H1 (cell line): Measurements from ENCODE around the gene HOXB9. TPM values are rescaled to one million over a fixed set of nuclear protein-coding genes. Genes with fewer than 3 reads are reported as not detected.

ENCODE experiments used
- CTCF ChIA-PET: fragments of 300-600 bp; sonication (Branson Sonifier 250); formaldehyde crosslinking; loops from one replicate; lab custom pipeline; 2021; ENCODE audit not compliant: partially characterized antibody; lab: Charles Lee
- POLR2A ChIA-PET: fragments of 300-600 bp; sonication (Branson Sonifier 250); formaldehyde crosslinking; loops from one replicate; lab custom pipeline; 2021; ENCODE audit warnings: inconsistent platforms; ENCODE audit not compliant: partially characterized antibody; lab: Charles Lee
- DNase-seq, 2 experiments: peaks; one replicate each; pipeline versions ENCODE4 v3.0.0 to v3.0.0-alpha.2; 2010 to 2022; ENCODE audit warnings: low spot score in 2 of 2, low read depth in 1 of 2, mixed read lengths in 1 of 2
- FAIRE-seq: peaks from 2 replicates; lab custom pipeline; 2011; peaks lifted over from hg19 to GRCh38; lab: Jason Lieb, UNC
- H2AFZ ChIP-seq: 2 replicates; pipeline ENCODE4 v1.8.1; 2012; ENCODE audit warnings: low read length, inconsistent platforms
- H2AK5ac ChIP-seq: 2 replicates; pipeline ENCODE4 v1.6.1; 2013; ENCODE audit warnings: low read depth, low read length
- H2BK120ac ChIP-seq: replicated peaks from 2 replicates; pipeline ENCODE3; 2013; ENCODE audit warnings: low read depth, low read length, inconsistent platforms
- H2BK12ac ChIP-seq: 2 replicates; pipeline ENCODE4 v1.6.1; 2013; ENCODE audit warnings: low read depth, low read length
- H2BK15ac ChIP-seq: 2 replicates; pipeline ENCODE4 v1.6.1; 2013; ENCODE audit warnings: low read length
- H2BK20ac ChIP-seq: 2 replicates; pipeline ENCODE4 v1.6.1; 2013; ENCODE audit warnings: low read length
- H2BK5ac ChIP-seq: 2 replicates; pipeline ENCODE4 v1.6.1; 2013; ENCODE audit warnings: low read depth, low read length
- H3K14ac ChIP-seq: 2 replicates; pipeline ENCODE4 v1.6.1; 2013; ENCODE audit warnings: inconsistent platforms; ENCODE audit not compliant: insufficient read length
- H3K18ac ChIP-seq: 2 replicates; pipeline ENCODE4 v1.6.1; 2013; ENCODE audit warnings: low read length; ENCODE audit errors: extremely low read depth
- H3K23ac ChIP-seq: 2 replicates; pipeline ENCODE4 v1.6.1; 2013; ENCODE audit warnings: inconsistent platforms; ENCODE audit not compliant: insufficient read length
- H3K23me2 ChIP-seq: 2 replicates; pipeline ENCODE4 v1.6.1; 2013; ENCODE audit warnings: low read depth, low read length
- H3K27ac ChIP-seq: 2 replicates; pipeline ENCODE4 v1.6.1; 2011; ENCODE audit warnings: low read depth, low read length, inconsistent platforms
- H3K27me3 ChIP-seq, 4 experiments: replicated peaks in 1 of 4; 1 replicate in 1 of 4; 2 replicates in 3 of 4; pipeline versions ENCODE4 v1.6.1 to v1.8.1; 2011 to 2013; ENCODE audit warnings: low read length in 3 of 4, mild to moderate bottlenecking in 3 of 4, inconsistent platforms in 2 of 4, mixed read lengths in 2 of 4, moderate library complexity in 1 of 4; ENCODE audit not compliant: control insufficient read depth in 3 of 4, insufficient read depth in 3 of 4; ENCODE audit errors: extremely low read depth in 1 of 4
- H3K36me3 ChIP-seq, 4 experiments: 2 replicates each; pipeline versions ENCODE4 v1.6.1 to v1.8.1; 2011 to 2013; ENCODE audit warnings: mild to moderate bottlenecking in 4 of 4, low read length in 3 of 4, moderate library complexity in 2 of 4, control low read depth in 1 of 4, inconsistent platforms in 1 of 4; ENCODE audit not compliant: insufficient read depth in 4 of 4, control insufficient read depth in 2 of 4
- H3K4ac ChIP-seq: replicated peaks from 2 replicates; pipeline ENCODE3; 2013; ENCODE audit warnings: low read length, low read depth, mixed read lengths, inconsistent platforms; ENCODE audit not compliant: insufficient read length
- H3K4me1 ChIP-seq, 4 experiments: replicated peaks in 1 of 4; 1 replicate in 1 of 4; 2 replicates in 3 of 4; pipeline versions ENCODE4 v1.6.1 to v1.8.1; 2011 to 2013; ENCODE audit warnings: low read length in 3 of 4, inconsistent platforms in 2 of 4, mixed read lengths in 1 of 4; ENCODE audit not compliant: insufficient read depth in 4 of 4, control insufficient read depth in 3 of 4
- H3K4me2 ChIP-seq, 2 experiments: 2 replicates each; pipeline versions ENCODE4 v1.6.1 to v1.8.1; 2011 to 2013; ENCODE audit warnings: low read depth in 2 of 2, low read length in 2 of 2, control low read depth in 1 of 2, inconsistent platforms in 1 of 2, mild to moderate bottlenecking in 1 of 2; ENCODE audit not compliant: insufficient read depth in 1 of 2
- H3K4me3 ChIP-seq, 4 experiments: fragments of 200-600, 300-600 bp in 1 of 4; sonication (generic), shearing (Covaris generic), sonication (Bioruptor Twin) in 1 of 4; 2 replicates each; pipeline versions ENCODE4 v1.5.1 to v1.8.1; 2011 to 2016; ENCODE audit warnings: low read length in 4 of 4, low read depth in 3 of 4, control low read depth in 2 of 4, inconsistent platforms in 2 of 4, mild to moderate bottlenecking in 2 of 4, mixed read lengths in 1 of 4, moderate library complexity in 1 of 4; ENCODE audit not compliant: insufficient read depth in 2 of 4; ENCODE audit errors: extremely low read depth in 1 of 4
- H3K56ac ChIP-seq: replicated peaks from 2 replicates; pipeline ENCODE3; 2013; ENCODE audit warnings: low read depth, mild to moderate bottlenecking, mixed read lengths, low read length, inconsistent platforms; ENCODE audit not compliant: insufficient read length
- H3K79me1 ChIP-seq: 2 replicates; pipeline ENCODE4 v1.6.1; 2013; ENCODE audit warnings: low read depth, low read length, control low read depth
- H3K79me2 ChIP-seq, 2 experiments: 2 replicates each; pipeline versions ENCODE4 v1.6.1 to v1.8.1; 2012 to 2013; ENCODE audit warnings: low read length in 2 of 2, mild to moderate bottlenecking in 2 of 2, inconsistent platforms in 1 of 2; ENCODE audit not compliant: insufficient read depth in 2 of 2, control insufficient read depth in 1 of 2
- H3K9ac ChIP-seq, 4 experiments: replicated peaks in 1 of 4; 1 replicate in 1 of 4; 2 replicates in 3 of 4; pipeline versions ENCODE4 v1.6.1 to v1.8.1; 2011 to 2013; ENCODE audit warnings: low read depth in 3 of 4, low read length in 3 of 4, control low read depth in 2 of 4, mild to moderate bottlenecking in 2 of 4, moderate library complexity in 2 of 4, inconsistent platforms in 1 of 4; ENCODE audit errors: extremely low read depth in 1 of 4
- H3K9me3 ChIP-seq, 2 experiments: 2 replicates each; pipeline versions ENCODE4 v1.6.1 to v1.8.1; 2012 to 2013; ENCODE audit warnings: mild to moderate bottlenecking in 2 of 2, moderate library complexity in 2 of 2, control low read depth in 1 of 2, inconsistent platforms in 1 of 2, low read depth in 1 of 2, low read length in 1 of 2, mixed read lengths in 1 of 2; ENCODE audit not compliant: insufficient read depth in 2 of 2
- H4K20me1 ChIP-seq, 2 experiments: replicated peaks in 1 of 2; 2 replicates each; pipeline versions ENCODE3 to v1.8.1; 2011 to 2013; ENCODE audit warnings: inconsistent platforms in 2 of 2, low read length in 2 of 2, mild to moderate bottlenecking in 1 of 2; ENCODE audit not compliant: insufficient read depth in 2 of 2, control insufficient read depth in 1 of 2
- H4K5ac ChIP-seq: 2 replicates; pipeline ENCODE4 v1.6.1; 2013; ENCODE audit warnings: low read length, low read depth, mixed read lengths, inconsistent platforms; ENCODE audit not compliant: insufficient read length
- H4K8ac ChIP-seq: 2 replicates; pipeline ENCODE4 v1.8.0; 2013; ENCODE audit warnings: mild to moderate bottlenecking, moderate library complexity, low read length, inconsistent platforms; ENCODE audit not compliant: insufficient read depth; ENCODE audit errors: extremely low read depth
- H4K91ac ChIP-seq: replicated peaks from 2 replicates; pipeline ENCODE3; 2013; ENCODE audit warnings: low read length, mixed read lengths, inconsistent platforms; ENCODE audit not compliant: insufficient read length
- EZH2 ChIP-seq: fragments of 200-600 bp; sonication (generic); IDR thresholded peaks from 2 replicates; pipeline ENCODE4 v1.7.1; 2012; ENCODE audit warnings: low read depth, mild to moderate bottlenecking, moderate library complexity, low read length, inconsistent platforms; ENCODE audit not compliant: severe bottlenecking
- RNF2 ChIP-seq: fragments of 200-900, 300-1000 bp; sonication (generic); IDR thresholded peaks from 2 replicates; pipeline ENCODE4 v1.7.1; 2016; ENCODE audit warnings: borderline replicate concordance, low read depth, mild to moderate bottlenecking, antibody characterized with exemption, low read length; ENCODE audit not compliant: poor library complexity, severe bottlenecking; ENCODE audit errors: missing control alignments
- SAP30 ChIP-seq: fragments of 300-600 bp; sonication (generic); IDR thresholded peaks from 2 replicates; pipeline ENCODE4 v1.7.1; 2012; ENCODE audit warnings: low read length, moderate library complexity, mild to moderate bottlenecking, inconsistent platforms; ENCODE audit not compliant: insufficient read depth, insufficient replicate concordance
- SIN3A ChIP-seq, 2 experiments: IDR thresholded peaks in 1 of 2; conservative IDR thresholded peaks in 1 of 2; 2 replicates each; pipeline ENCODE4 v1.6.1; 2011 to 2012; ENCODE audit warnings: low read length in 2 of 2, improper control_type of control experiment in 1 of 2, low read depth in 1 of 2, mild to moderate bottlenecking in 1 of 2
- SIRT6 ChIP-seq: IDR thresholded peaks from one replicate; pipeline ENCODE4 v1.7.1; 2012; ENCODE audit warnings: low read length, inconsistent platforms
- SP2 ChIP-seq: IDR thresholded peaks from 2 replicates; pipeline ENCODE4 v1.6.1; 2012; ENCODE audit warnings: mild to moderate bottlenecking, low read length, inconsistent platforms
- SUZ12 ChIP-seq: fragments of 200-600 bp; sonication (generic); IDR thresholded peaks from 2 replicates; pipeline ENCODE4 v1.6.1; 2012; ENCODE audit warnings: mild to moderate bottlenecking, inconsistent platforms, low read length, moderate library complexity, mixed read lengths
- TEAD4 ChIP-seq: IDR thresholded peaks from 2 replicates; pipeline ENCODE4 v1.6.1; 2012; ENCODE audit warnings: low read depth, low read length, inconsistent platforms, mixed read lengths
- WGBS, 2 experiments: shearing (Covaris generic) in 1 of 2; methylation state at CpG; one replicate each; pipeline versions ENCODE4 v1.1.6 to v1.1.7; 2013 to 2015; ENCODE audit warnings: low lambda C conversion rate in 2 of 2, mixed read lengths in 2 of 2, inconsistent platforms in 1 of 2, low coverage in 1 of 2, missing lambda C conversion rate in 1 of 2; ENCODE audit not compliant: insufficient replicate concordance in 2 of 2, insufficient coverage in 1 of 2, insufficient read length in 1 of 2; ENCODE audit errors: extremely low coverage in 1 of 2, missing lambda C conversion rate in 1 of 2; 5-methylcytosine and 5-hydroxymethylcytosine counted together
- polyA plus RNA-seq, 7 experiments: library from polyadenylated mRNA; depleted of rRNA in 3 of 7; stranded (reverse) in 5 of 7; unstranded in 2 of 7; fragments of >200 nt in 5 of 7; fragments of 200-250 nt in 2 of 7; gene quantifications; 1 replicate in 5 of 7; 2 replicates in 1 of 7; 4 replicates in 1 of 7; pipeline versions ENCODE4 v1.2.1 to v1.2.3, GENCODE V29; 2011 to 2013; ENCODE audit warnings: missing spikeins in 2 of 7, mixed read lengths in 2 of 7
- total RNA-seq: library from RNA; stranded (reverse); fragmentation: NEBNext Ultra II Directional; extraction: Animal tissue kit (Norgen Biotek cat#: 25700); gene quantifications from 2 replicates; pipeline ENCODE4 v1.2.1, GENCODE V29; 2021

HOXB9 gene
- total and polyA plus RNA-seq, 2 of the 8 experiments (the other 6 are each of a cell fraction or from before 2014, with no cell fraction given), result not detected

DNA sequence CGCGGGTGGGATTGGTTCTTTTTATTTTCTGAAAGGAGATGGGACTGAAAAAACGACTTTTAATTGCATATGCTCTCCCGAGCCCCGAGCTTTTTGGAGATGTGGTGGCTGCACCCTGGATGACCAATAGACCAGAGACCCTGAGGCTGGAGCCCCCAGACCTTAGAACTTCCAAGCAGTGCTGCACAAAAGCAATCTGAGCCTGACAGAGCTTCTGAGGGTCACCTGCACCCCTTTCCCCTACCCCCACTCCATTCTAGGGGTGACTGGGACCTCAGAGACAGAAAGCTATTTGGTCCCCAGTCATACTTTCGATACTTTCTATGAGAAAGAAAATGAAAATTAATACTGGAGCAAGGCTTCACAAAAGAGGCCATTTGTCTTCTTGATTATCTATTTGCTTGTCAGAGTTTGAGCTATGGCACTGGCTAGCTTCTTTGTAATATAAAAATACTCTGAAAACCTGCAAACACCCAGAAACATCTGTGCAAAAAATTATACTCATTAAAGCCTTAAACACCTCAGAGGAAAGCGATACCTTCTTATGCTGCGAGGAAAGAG lies 51.6 kb downstream of the HOXB9 start:
- POLR2A ChIA-PET, result no interaction called here
- no peak overlapping the region for H3K27ac ChIP-seq

More for the DNA sequence above, 51.6 kb downstream of the HOXB9 start:
- Histone ChIP-seq H3K56ac (no peak overlapping the region), H4K5ac (no peak overlapping the region), H2AFZ (no peak overlapping the region), H3K4me2 (no peak overlapping the region), H3K23ac (no peak overlapping the region), H4K91ac (no peak overlapping the region), H3K36me3 (no peaks in the 10 kb centered on the region; a peak in 1 of 8 replicates), H3K14ac (no peak overlapping the region), H3K79me1 (no peaks in the 10 kb centered on the region), H2BK120ac (no peak overlapping the region), H3K9me3 (no peaks in the 10 kb centered on the region), H3K18ac (no peak overlapping the region), H4K8ac (no peak overlapping the region), H3K9ac (no peak overlapping the region), H3K4me1 (peaks cover 0 to 9% (median 3%) of the 10 kb centered on the region in 4 experiments; a peak in 4 of 7 replicates), H3K4ac (no peak overlapping the region), H3K4me3 (no peak overlapping the region), H2BK5ac (no peak overlapping the region), H4K20me1 (peaks cover 18 to 44% of the 10 kb centered on the region in 2 experiments), H2AK5ac (no peak overlapping the region), H2BK15ac (no peak overlapping the region), H2BK12ac (no peak overlapping the region), H2BK20ac (no peak overlapping the region), H3K79me2 (no peaks in the 10 kb centered on the region), H3K23me2 (no peaks in the 10 kb centered on the region), H3K27me3 (peaks cover 99 to 100% (median 100%) of the 10 kb centered on the region in 4 experiments)
- no peak for DNase-seq
- TF ChIP-seq SIN3A (conservative IDR thresholded peaks at IDR 0.05 in 1 of 2, IDR thresholded peaks at IDR 0.05 in 1 of 2; ENCODE audit: low read depth in 1 of 2, low read length in 2 of 2) (no peak), SIRT6 (no peak), SP2 (no peak), SUZ12 (peak; percentile 70), TEAD4 (no peak), RNF2 (peak; percentile 87), EZH2 (peak; percentile 89), SAP30 (no peak)
- CTCF ChIA-PET, result interaction anchor here (0.7 to 1.4 kb wide), 7 partner anchors 10 to 253 kb away, joined by 3 to 4 read pairs (median 3); no protein-coding TSS in a partner anchor
- FAIRE-seq, result no peak
- 24% methylated on average over 8 of the region's 8 CpGs; no CpG with 5 or more reads in 1 of the 2 experiments for WGBS, 2 experiments
